Suprapubic skin (tissue), 3 donors: ENCODE results near the gene PCSK2.

Source experiments
- CTCF ChIP-seq, 2 donors: fragments of 200-600 bp in 1 of 2; fragments of 450-650 bp in 1 of 2; sonication (generic) in 1 of 2; IDR thresholded peaks; one replicate each; pipeline ENCODE4 v1.5.1; 2016 to 2019; ENCODE audit warnings: antibody characterized with exemption in 2 of 2, mild to moderate bottlenecking in 1 of 2, moderate library complexity in 1 of 2
- POLR2AphosphoS5 ChIP-seq, 3 donors: sonication (generic); formaldehyde crosslinking; IDR thresholded peaks; one replicate each; pipeline ENCODE4 v1.6.1; 2017; ENCODE audit warnings: antibody characterized with exemption in 3 of 3

GRCh38 chr20:17317341-17317740 lies 90.5 kb downstream of the PCSK2 start:
- no peak for TF ChIP-seq CTCF (IDR thresholded peaks at IDR 0.05)
- no peak for TF ChIP-seq POLR2AphosphoS5 (IDR thresholded peaks at IDR 0.05)
